Gastrocnemius medialis (tissue), 4 donors: ENCODE measurements around the gene TMEM164. TPM values are rescaled to one million over a fixed set of nuclear protein-coding genes. Genes with fewer than 3 reads are reported as not detected.
A peak's percentile ranks its signal among the peaks of the same experiment; 100 is the strongest.

Experiments
- ATAC-seq, 2 donors: fragments of 150-250 bp; one replicate each; pipeline ENCODE4 v1.9.1; 2016
- DNase-seq, 2 donors: peaks; one replicate each; pipeline ENCODE4 v3.0.0-alpha.2; 2019
- H3K27ac ChIP-seq, 4 donors: fragments of 200-600 bp; sonication (generic); 1 replicate in 1 of 4; 2 replicates in 3 of 4; pipeline ENCODE4 v1.5.1; 2016 to 2018; ENCODE audit warnings: mild to moderate bottlenecking in 2 of 4, moderate library complexity in 1 of 4
- H3K27me3 ChIP-seq, 3 donors: fragments of 200-600 bp; sonication (generic) in 2 of 3; 1 replicate in 1 of 3; 2 replicates in 2 of 3; pipeline versions ENCODE4 v1.5.1 to v1.6.0; 2016 to 2019; ENCODE audit warnings: mild to moderate bottlenecking in 1 of 3, moderate library complexity in 1 of 3
- H3K36me3 ChIP-seq, 2 donors: fragments of 200-600 bp; sonication (generic) in 1 of 2; one replicate each; pipeline ENCODE4 v1.5.1; 2017 to 2018
- H3K4me1 ChIP-seq, 2 donors: fragments of 200-600 bp; sonication (generic) in 1 of 2; one replicate each; pipeline ENCODE4 v1.5.1; 2016 to 2017; ENCODE audit warnings: mild to moderate bottlenecking in 2 of 2
- H3K4me3 ChIP-seq, 4 donors: fragments of 200-600 bp; sonication (generic) in 3 of 4; 1 replicate in 1 of 4; 2 replicates in 3 of 4; pipeline ENCODE4 v1.5.1; 2016 to 2019; ENCODE audit warnings: mild to moderate bottlenecking in 2 of 4
- H3K9me3 ChIP-seq, 3 donors: fragments of 200-600 bp; sonication (generic) in 2 of 3; 1 replicate in 1 of 3; 2 replicates in 2 of 3; pipeline ENCODE4 v1.5.1; 2016 to 2019
- CTCF ChIP-seq, 5 experiments: fragments of 450-650 bp in 3 of 5; fragments of 200-600 bp in 2 of 5; sonication (generic) in 2 of 5; IDR thresholded peaks in 4 of 5; conservative IDR thresholded peaks in 1 of 5; 1 replicate in 4 of 5; 2 replicates in 1 of 5; pipeline ENCODE4 v1.5.1; 2016 to 2019; ENCODE audit warnings: antibody characterized with exemption in 5 of 5, mild to moderate bottlenecking in 3 of 5, moderate library complexity in 3 of 5
- POLR2A ChIP-seq, 2 donors: fragments of 450-650 bp; IDR thresholded peaks; one replicate each; pipeline ENCODE4 v1.6.1; 2017; ENCODE audit warnings: antibody characterized with exemption in 2 of 2, mild to moderate bottlenecking in 2 of 2, moderate library complexity in 2 of 2
- in situ Hi-C, 4 donors: fragments of 200-750 bp; cut with MboI; loops; one replicate each; pipeline versions ENCODE4 v1.15.0 to v1.8.0; 2017; ENCODE audit warnings: low sequenced_read_pairs in 4 of 4
- intact Hi-C: fragments of 100-400 bp; cut with DNase I; formaldehyde crosslinking; loops from one replicate; pipeline ENCODE4 v1.15.1; 2023; ENCODE audit warnings: low total_unique reads
- total RNA-seq, 4 donors: library from RNA; depleted of rRNA; stranded (reverse); fragments of >200 nt; gene quantifications; one replicate each; pipeline versions ENCODE4 v1.1.0 to v1.2.3, GENCODE V29; 2016

Gene TMEM164
- total RNA-seq, 4 donors from 2014 or later: 40.1 to 61.2 (median 47.3) TPM

- no peak for ATAC-seq
- no peak for TF ChIP-seq CTCF (IDR thresholded peaks at IDR 0.05 in 4 of 5, conservative IDR thresholded peaks at IDR 0.05 in 1 of 5)
- TF ChIP-seq POLR2A (IDR thresholded peaks at IDR 0.05): no peak
- Histone ChIP-seq H3K36me3 (no peaks in the 10 kb centered on the region), H3K4me1 (peaks cover 43 to 65% of the 10 kb centered on the region in 2 donors), H3K4me3 (no peak overlapping the region), H3K27ac (peak overlapping the region; percentile 68 to 77 (median 74)), H3K9me3 (no peaks in the 10 kb centered on the region), H3K27me3 (no peaks in the 10 kb centered on the region)
- in situ Hi-C loops: no loop called here
- no peak for DNase-seq
- intact Hi-C loops: no loop called here
Measured at GRCh38 chrX:110046001-110046400, 43.1 kb downstream of the TMEM164 start.

- no peak for TF ChIP-seq CTCF (IDR thresholded peaks at IDR 0.05 in 4 of 5, conservative IDR thresholded peaks at IDR 0.05 in 1 of 5)
- TF ChIP-seq POLR2A (IDR thresholded peaks at IDR 0.05): no peak
- Histone ChIP-seq H3K9me3 (no peaks in the 10 kb centered on the region), H3K27me3 (no peaks in the 10 kb centered on the region), H3K4me1 (peaks cover 41 to 58% of the 10 kb centered on the region in 2 donors), H3K36me3 (no peaks in the 10 kb centered on the region), H3K4me3 (peak overlapping the region in 1 of 4 donors; percentile 11), H3K27ac (peak overlapping the region; percentile 68 to 77 (median 74))
- no peak for ATAC-seq
- intact Hi-C loops (no loop called here), in situ Hi-C loops (no loop called here)
- DNase-seq: no peak
Measured at GRCh38 chrX:110046971-110047370, 44.1 kb downstream of the TMEM164 start.

GRCh38 chrX:110049096-110049495 lies 46.2 kb downstream of the TMEM164 start:
- TF ChIP-seq CTCF (IDR thresholded peaks at IDR 0.05 in 4 of 5, conservative IDR thresholded peaks at IDR 0.05 in 1 of 5) (no peak), POLR2A (IDR thresholded peaks at IDR 0.05) (no peak)
- H3K27ac ChIP-seq: peak overlapping the region; percentile 68 to 77 (median 74)
- H3K27me3 ChIP-seq: no peaks in the 10 kb centered on the region
- DNase-seq (no peak), ATAC-seq (peak in 1 of 2 donors; percentile 62)
- H3K9me3 ChIP-seq: no peaks in the 10 kb centered on the region
- in situ Hi-C loops: no loop called here
- H3K4me3 ChIP-seq: no peak overlapping the region
- intact Hi-C loops: no loop called here
- H3K36me3 ChIP-seq: no peaks in the 10 kb centered on the region
- H3K4me1 ChIP-seq: peaks cover 29 to 40% of the 10 kb centered on the region in 2 donors

- TF ChIP-seq POLR2A (IDR thresholded peaks at IDR 0.05): no peak
- no peak for TF ChIP-seq CTCF (IDR thresholded peaks at IDR 0.05 in 4 of 5, conservative IDR thresholded peaks at IDR 0.05 in 1 of 5)
- DNase-seq (no peak), ATAC-seq (no peak)
- H3K36me3 ChIP-seq: no peaks in the 10 kb centered on the region
- H3K27ac ChIP-seq: peak overlapping the region; percentile 41 to 77 (median 72)
- no peaks in the 10 kb centered on the region for H3K9me3 ChIP-seq
- intact Hi-C loops: no loop called here
- in situ Hi-C loops: no loop called here
- no peak overlapping the region for H3K4me3 ChIP-seq
- peaks cover 19 to 30% of the 10 kb centered on the region in 2 donors for H3K4me1 ChIP-seq
- H3K27me3 ChIP-seq: no peaks in the 10 kb centered on the region
Measured at GRCh38 chrX:110050386-110050785, 47.5 kb downstream of the TMEM164 start.

GRCh38 chrX:110050901-110051300 lies 48.0 kb downstream of the TMEM164 start:
- TF ChIP-seq CTCF (IDR thresholded peaks at IDR 0.05 in 4 of 5, conservative IDR thresholded peaks at IDR 0.05 in 1 of 5) (no peak), POLR2A (IDR thresholded peaks at IDR 0.05) (no peak)

More at GRCh38 chrX:110050901-110051300, 48.0 kb downstream of the TMEM164 start:
- peaks cover 14 to 31% of the 10 kb centered on the region in 2 donors for H3K4me1 ChIP-seq
- DNase-seq: no peak
- H3K9me3 ChIP-seq: no peaks in the 10 kb centered on the region
- intact Hi-C loops: no loop called here
- in situ Hi-C loops: no loop called here
- H3K4me3 ChIP-seq: no peak overlapping the region
- no peaks in the 10 kb centered on the region for H3K27me3 ChIP-seq
- H3K27ac ChIP-seq: peak overlapping the region; percentile 41 to 77 (median 72)
- no peaks in the 10 kb centered on the region for H3K36me3 ChIP-seq
- ATAC-seq: no peak
